ENCODE results near the gene ALKBH5. TPM values are rescaled to one million over a fixed set of nuclear protein-coding genes. Genes with fewer than 3 reads are reported as not detected.

ALKBH5 gene
- total and polyA plus RNA-seq, 10 of the 15 experiments (the other 5 are each of a cell fraction or from before 2014, with no cell fraction given): 13.7 to 99.9 (median 52.4) TPM

GRCh38 chr17:18182978-18183333 lies 672 bp upstream of the ALKBH5 start (continued):
- no peak for TF ChIP-seq ZBTB40 (IDR thresholded peaks at IDR 0.05; ENCODE audit: borderline replicate concordance)
- no peak for TF ChIP-seq FOXM1 (IDR thresholded peaks at IDR 0.05; ENCODE audit: low read depth, low read length)
- TF ChIP-seq NR2F1 (conservative IDR thresholded peaks at IDR 0.05): no peak; the same call in 1 of the 2 replicates
- TF ChIP-seq NFYB (IDR thresholded peaks at IDR 0.05; ENCODE audit: insufficient read depth, low read depth, low read length): no peak
- TF ChIP-seq KDM1A (IDR thresholded peaks at IDR 0.05; ENCODE audit: borderline replicate concordance): no peak
- TF ChIP-seq IKZF1 (conservative IDR thresholded peaks at IDR 0.05): no peak
- TF ChIP-seq CEBPB (IDR thresholded peaks at IDR 0.05; ENCODE audit: borderline replicate concordance in 1 of 2, low read depth in 2 of 2, low read length in 2 of 2): no peak
- no peak for TF ChIP-seq FOS (IDR thresholded peaks at IDR 0.05; ENCODE audit: borderline replicate concordance, extremely low read depth, insufficient read length)
- no peak for TF ChIP-seq HDAC2 (IDR thresholded peaks at IDR 0.05)
- TF ChIP-seq TCF7 (IDR thresholded peaks at IDR 0.05; ENCODE audit: borderline replicate concordance): no peak
- TF ChIP-seq CREB1 (IDR thresholded peaks at IDR 0.05; ENCODE audit: low read depth): peak; percentile 45
- no peak for TF ChIP-seq ZBTB4 (CRISPR knock-in tag; IDR thresholded peaks at IDR 0.05)
- TF ChIP-seq ZSCAN29 (IDR thresholded peaks at IDR 0.05): no peak
- peak in 1 of 2 experiments; percentile 54; a peak in 2 of 4 replicates for TF ChIP-seq IKZF2 (IDR thresholded peaks at IDR 0.05)
- TF ChIP-seq SIN3A (IDR thresholded peaks at IDR 0.05; ENCODE audit: low read depth, low read length): no peak
- TF ChIP-seq CBX5 (IDR thresholded peaks at IDR 0.05; ENCODE audit: low read depth): 0 out of 2 replicates have a peak, but pooled peaks have one; percentile 54
- no peak for TF ChIP-seq CBX3 (IDR thresholded peaks at IDR 0.05; ENCODE audit: borderline replicate concordance, low read depth)
- TF ChIP-seq SMARCA5 (IDR thresholded peaks at IDR 0.05): peak; percentile 50; the same call in 1 of the 2 replicates
- TF ChIP-seq MEF2A (IDR thresholded peaks at IDR 0.05; ENCODE audit: insufficient read depth, low read depth, low read length): 0 out of 2 replicates have a peak, but pooled peaks have one; percentile 30
- TF ChIP-seq PAX8 (IDR thresholded peaks at IDR 0.05): no peak
- 0 out of 2 replicates have a peak, but pooled peaks have one; percentile 51 for TF ChIP-seq ATF7 (IDR thresholded peaks at IDR 0.05; ENCODE audit: low read depth)
- no peak for TF ChIP-seq JUNB (IDR thresholded peaks at IDR 0.05)
- no peak for TF ChIP-seq SMC3 (IDR thresholded peaks at IDR 0.05; ENCODE audit: borderline replicate concordance, low read length)
- TF ChIP-seq IRF4 (IDR thresholded peaks at IDR 0.05; ENCODE audit: low read depth, low read length): no peak
- no peak for TF ChIP-seq SPI1 (IDR thresholded peaks at IDR 0.05; ENCODE audit: borderline replicate concordance, insufficient read depth, low read depth, low read length)
- TF ChIP-seq YY1 (IDR thresholded peaks at IDR 0.05; ENCODE audit: low read depth, low read length): peak; percentile 46
- peak; percentile 13; the same call in 1 of the 2 replicates for TF ChIP-seq MAX (IDR thresholded peaks at IDR 0.05; ENCODE audit: low read depth, low read length)
- no peak for TF ChIP-seq SRF (IDR thresholded peaks at IDR 0.05; ENCODE audit: low read depth in 2 of 2, low read length in 2 of 2)

Measured in GM12878 (cell line).